CD14-positive monocyte (primary cell): Measurements from ENCODE around the gene SULF2. TPM values are rescaled to one million over a fixed set of nuclear protein-coding genes. Genes with fewer than 3 reads are reported as not detected.

Experiments
- DNase-seq, 3 donors: peaks; one replicate each; pipeline ENCODE4 v3.0.0-alpha.2; 2011 to 2022
- H2AFZ ChIP-seq: 2 replicates; pipeline ENCODE4 v1.6.0; 2012; ENCODE audit warnings: mild to moderate bottlenecking, low read depth, low read length, inconsistent platforms; ENCODE audit not compliant: insufficient read depth, poor library complexity, severe bottlenecking
- H3K27ac ChIP-seq, 2 donors: 1 replicate in 1 of 2; 2 replicates in 1 of 2; pipeline ENCODE4 v1.5.1; 2012 to 2013; ENCODE audit warnings: low read length in 2 of 2, control low read depth in 1 of 2, inconsistent platforms in 1 of 2, low read depth in 1 of 2, mild to moderate bottlenecking in 1 of 2
- H3K27me3 ChIP-seq, 2 donors: one replicate each; pipeline versions ENCODE4 v1.6.0 to v1.6.1; 2011 to 2013; ENCODE audit warnings: low read length in 2 of 2; ENCODE audit not compliant: control insufficient read depth in 2 of 2, insufficient read depth in 2 of 2
- H3K36me3 ChIP-seq, 2 donors: replicated peaks in 1 of 2; 1 replicate in 1 of 2; 2 replicates in 1 of 2; pipeline versions ENCODE4 v1.5.1 to v1.6.1; 2012 to 2013; ENCODE audit warnings: low read length in 2 of 2, control low read depth in 1 of 2, inconsistent platforms in 1 of 2, mild to moderate bottlenecking in 1 of 2; ENCODE audit not compliant: insufficient read depth in 2 of 2, control insufficient read depth in 1 of 2
- H3K4me1 ChIP-seq, 2 donors: 1 replicate in 1 of 2; 2 replicates in 1 of 2; pipeline versions ENCODE4 v1.5.1 to v1.6.1; 2012 to 2013; ENCODE audit warnings: low read length in 2 of 2, control low read depth in 1 of 2, inconsistent platforms in 1 of 2, mild to moderate bottlenecking in 1 of 2, moderate library complexity in 1 of 2; ENCODE audit not compliant: insufficient read depth in 2 of 2, control insufficient read depth in 1 of 2
- H3K4me2 ChIP-seq: replicated peaks from 2 replicates; pipeline ENCODE3; 2012; ENCODE audit warnings: low read length, moderate library complexity, mild to moderate bottlenecking; ENCODE audit not compliant: poor library complexity, severe bottlenecking; ENCODE audit errors: extremely low read depth
- H3K4me3 ChIP-seq, 3 experiments: fragments of 200-600 bp in 1 of 3; sonication (generic) in 1 of 3; replicated peaks in 1 of 3; 1 replicate in 2 of 3; 2 replicates in 1 of 3; pipeline ENCODE4 v1.5.1; 2011 to 2013; ENCODE audit warnings: low read length in 3 of 3, mild to moderate bottlenecking in 3 of 3, control low read depth in 2 of 3, low read depth in 2 of 3, inconsistent platforms in 1 of 3, moderate library complexity in 1 of 3
- H3K79me2 ChIP-seq: 2 replicates; pipeline ENCODE4 v1.6.0; 2012; ENCODE audit warnings: mild to moderate bottlenecking, control low read depth, inconsistent platforms, low read length, moderate library complexity; ENCODE audit not compliant: insufficient read depth
- H3K9ac ChIP-seq: 2 replicates; pipeline ENCODE4 v1.6.0; 2017; ENCODE audit warnings: low read length, mild to moderate bottlenecking; ENCODE audit not compliant: insufficient read depth, poor library complexity, severe bottlenecking
- H3K9me3 ChIP-seq, 2 donors: replicated peaks in 1 of 2; 1 replicate in 1 of 2; 2 replicates in 1 of 2; pipeline versions ENCODE4 v1.5.1 to v1.6.1; 2012 to 2013; ENCODE audit warnings: low read length in 2 of 2, control low read depth in 1 of 2; ENCODE audit not compliant: control insufficient read depth in 1 of 2, insufficient read depth in 1 of 2
- H4K20me1 ChIP-seq: 2 replicates; pipeline ENCODE4 v1.6.0; 2012; ENCODE audit warnings: mild to moderate bottlenecking, low read length, control low read depth, moderate library complexity; ENCODE audit not compliant: insufficient read depth
- H3K27ac Mint-ChIP-seq, 7 donors: one replicate each; pipeline ENCODE4 v1.8.0; 2020; ENCODE audit warnings: mild to moderate bottlenecking in 7 of 7, mixed read lengths in 7 of 7, moderate library complexity in 6 of 7, inconsistent platforms in 2 of 7
- H3K27me3 Mint-ChIP-seq, 3 donors: one replicate each; pipeline ENCODE4 v1.8.0; 2021 to 2022; ENCODE audit warnings: low read depth in 3 of 3, mild to moderate bottlenecking in 3 of 3, mixed read lengths in 3 of 3, moderate library complexity in 3 of 3, inconsistent platforms in 1 of 3
- H3K36me3 Mint-ChIP-seq, 2 donors: one replicate each; pipeline ENCODE4 v1.8.0; 2020; ENCODE audit warnings: mixed read lengths in 2 of 2, inconsistent platforms in 1 of 2, mild to moderate bottlenecking in 1 of 2
- H3K4me1 Mint-ChIP-seq: one replicate; pipeline ENCODE4 v1.8.0; 2020; ENCODE audit warnings: mild to moderate bottlenecking, mixed read lengths
- H3K4me3 Mint-ChIP-seq, 2 donors: one replicate each; pipeline ENCODE4 v1.8.0; 2020; ENCODE audit warnings: mild to moderate bottlenecking in 2 of 2, mixed read lengths in 2 of 2, moderate library complexity in 1 of 2
- H3K9me3 Mint-ChIP-seq, 7 donors: one replicate each; pipeline ENCODE4 v1.8.0; 2020 to 2022; ENCODE audit warnings: mixed read lengths in 7 of 7, mild to moderate bottlenecking in 6 of 7, moderate library complexity in 6 of 7, inconsistent platforms in 2 of 7
- WGBS: methylation state at CpG from one replicate; pipeline ENCODE4 v1.1.5; 2013; ENCODE audit warnings: missing lambda C conversion rate; ENCODE audit not compliant: insufficient coverage; 5-methylcytosine and 5-hydroxymethylcytosine counted together
- intact Hi-C, 2 donors: fragments of 100-400 bp; cut with micrococcal nuclease; formaldehyde crosslinking; loops; one replicate each; pipeline versions ENCODE4 v1.15.0 to v1.15.1; 2023
- polyA plus RNA-seq, 3 donors: library from polyadenylated mRNA; depleted of rRNA in 1 of 3; unstranded in 2 of 3; stranded (reverse) in 1 of 3; fragments of 300-500 nt in 2 of 3; fragments of >200 nt in 1 of 3; fragmentation: Illumina TruSeq in 2 of 3; gene quantifications; 1 replicate in 2 of 3; 2 replicates in 1 of 3; pipeline ENCODE4 v1.2.3, GENCODE V29; 2012 to 2021
- TF ChIP-seq, protein P1 (sequence below): fragments of 200-600 bp; IDR thresholded peaks from one replicate; pipeline ENCODE4 v1.8.0; 2022; ENCODE audit warnings: antibody characterized with exemption, mild to moderate bottlenecking

SULF2 gene
- polyA plus RNA-seq, 3 donors: 60.3 to 156 (median 75.5) TPM

DNA sequence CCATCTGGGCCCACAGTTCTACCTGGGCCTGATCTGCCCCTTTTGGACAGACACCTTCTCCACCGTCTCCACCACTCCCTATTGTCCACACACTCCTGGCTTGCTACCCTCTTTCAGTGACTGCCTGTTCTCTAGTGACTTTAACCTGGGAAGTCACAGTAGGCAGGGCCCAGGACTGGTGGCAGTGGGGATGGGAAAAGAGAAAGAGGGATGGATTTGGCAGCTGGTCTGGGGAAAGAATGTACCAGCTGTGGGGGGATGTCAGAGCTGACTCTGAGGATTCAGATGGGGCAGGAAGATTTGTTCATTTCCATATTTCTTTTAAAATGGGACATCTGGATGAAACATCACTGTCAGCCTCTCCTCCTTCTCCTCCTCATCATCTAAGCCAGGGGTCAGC lies 85.5 kb downstream of the SULF2 start:
- Mint-ChIP-seq H3K27me3 (peaks cover 0 to 3% (median 2%) of the 10 kb centered on the region in 3 donors), H3K4me3 (no peak overlapping the region), H3K9me3 (peaks cover 0 to 10% (median 4%) of the 10 kb centered on the region in 7 donors), H3K4me1 (peaks cover 17% of the 10 kb centered on the region), H3K27ac (no peak overlapping the region), H3K36me3 (peaks cover 78 to 89% of the 10 kb centered on the region in 2 donors)
- H3K4me2 ChIP-seq: no peak overlapping the region
- intact Hi-C loops: no loop called here
- no CpG with 5 or more reads among the region's 1 CpG for WGBS
- TF ChIP-seq, protein P1, sequence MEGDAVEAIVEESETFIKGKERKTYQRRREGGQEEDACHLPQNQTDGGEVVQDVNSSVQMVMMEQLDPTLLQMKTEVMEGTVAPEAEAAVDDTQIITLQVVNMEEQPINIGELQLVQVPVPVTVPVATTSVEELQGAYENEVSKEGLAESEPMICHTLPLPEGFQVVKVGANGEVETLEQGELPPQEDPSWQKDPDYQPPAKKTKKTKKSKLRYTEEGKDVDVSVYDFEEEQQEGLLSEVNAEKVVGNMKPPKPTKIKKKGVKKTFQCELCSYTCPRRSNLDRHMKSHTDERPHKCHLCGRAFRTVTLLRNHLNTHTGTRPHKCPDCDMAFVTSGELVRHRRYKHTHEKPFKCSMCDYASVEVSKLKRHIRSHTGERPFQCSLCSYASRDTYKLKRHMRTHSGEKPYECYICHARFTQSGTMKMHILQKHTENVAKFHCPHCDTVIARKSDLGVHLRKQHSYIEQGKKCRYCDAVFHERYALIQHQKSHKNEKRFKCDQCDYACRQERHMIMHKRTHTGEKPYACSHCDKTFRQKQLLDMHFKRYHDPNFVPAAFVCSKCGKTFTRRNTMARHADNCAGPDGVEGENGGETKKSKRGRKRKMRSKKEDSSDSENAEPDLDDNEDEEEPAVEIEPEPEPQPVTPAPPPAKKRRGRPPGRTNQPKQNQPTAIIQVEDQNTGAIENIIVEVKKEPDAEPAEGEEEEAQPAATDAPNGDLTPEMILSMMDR: no peak
- no peak overlapping the region for H3K9ac ChIP-seq
- H3K4me3 ChIP-seq: no peak overlapping the region
- no peaks in the 10 kb centered on the region for H3K9me3 ChIP-seq
- no peak overlapping the region for H3K27ac ChIP-seq
- no peak overlapping the region for H2AFZ ChIP-seq
- DNase-seq: no peak
- peaks cover 100% of the 10 kb centered on the region for H4K20me1 ChIP-seq
- peaks cover 11 to 13% of the 10 kb centered on the region in 2 donors for H3K4me1 ChIP-seq
- peaks cover 60 to 94% of the 10 kb centered on the region in 2 donors for H3K36me3 ChIP-seq
- H3K79me2 ChIP-seq: no peaks in the 10 kb centered on the region
- H3K27me3 ChIP-seq: no peaks in the 10 kb centered on the region

DNA sequence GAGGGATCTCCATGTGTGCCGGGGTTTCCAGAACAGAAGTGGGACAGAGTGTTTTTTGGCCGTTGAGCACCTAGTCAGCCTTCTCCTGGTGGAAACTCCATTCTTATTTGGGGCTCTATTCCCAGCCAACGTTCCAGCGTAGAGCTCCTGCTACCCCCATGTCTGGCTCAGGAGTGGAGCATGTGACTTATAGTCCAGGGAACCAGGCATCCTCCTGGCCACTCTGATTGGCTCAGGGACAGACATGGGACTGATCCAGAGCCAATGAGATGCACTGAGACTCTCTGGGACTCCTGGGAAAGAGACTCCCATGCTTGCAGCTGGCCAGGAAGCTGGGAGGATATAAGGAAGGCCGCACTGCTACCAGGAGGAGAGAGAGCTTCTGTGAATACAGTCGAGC lies 87.1 kb downstream of the SULF2 start:
- 100% methylated on average over 3 of the region's 6 CpGs for WGBS
- Histone ChIP-seq H3K79me2 (no peaks in the 10 kb centered on the region), H3K27ac (no peak overlapping the region)

More for the DNA sequence above, 87.1 kb downstream of the SULF2 start:
- DNase-seq: no peak
- Histone ChIP-seq H3K4me1 (peaks cover 11 to 13% of the 10 kb centered on the region in 2 donors), H4K20me1 (peaks cover 100% of the 10 kb centered on the region), H3K27me3 (no peaks in the 10 kb centered on the region), H2AFZ (no peak overlapping the region), H3K36me3 (peaks cover 74 to 94% of the 10 kb centered on the region in 2 donors), H3K4me2 (no peak overlapping the region), H3K9ac (no peak overlapping the region), H3K9me3 (peaks cover 8 to 9% of the 10 kb centered on the region in 2 donors), H3K4me3 (no peak overlapping the region)
- Mint-ChIP-seq H3K9me3 (peaks cover 5 to 22% (median 15%) of the 10 kb centered on the region in 7 donors), H3K4me3 (no peak overlapping the region), H3K27me3 (peaks cover 0 to 2% (median 2%) of the 10 kb centered on the region in 3 donors), H3K27ac (peak overlapping the region in 1 of 7 donors; percentile 79), H3K36me3 (peaks cover 83 to 89% of the 10 kb centered on the region in 2 donors), H3K4me1 (peaks cover 17% of the 10 kb centered on the region)
- TF ChIP-seq, protein P1: no peak
- intact Hi-C loops: no loop called here
